Progenitor cell of endocrine pancreas (in vitro differentiated cells): ENCODE measurements around the gene NLRX1. TPM values are rescaled to one million over a fixed set of nuclear protein-coding genes. Genes with fewer than 3 reads are reported as not detected.

ENCODE experiments used
- DNase-seq: peaks from one replicate; pipeline ENCODE4 v3.0.0; 2021; ENCODE audit warnings: low spot score; ENCODE audit not compliant: unreplicated experiment
- H3K27ac Mint-ChIP-seq: 2 replicates; pipeline ENCODE4 v1.8.0; 2021; ENCODE audit warnings: mild to moderate bottlenecking, moderate library complexity, mixed read lengths
- H3K27me3 Mint-ChIP-seq: 2 replicates; pipeline ENCODE4 v1.8.0; 2021; ENCODE audit warnings: mixed read lengths
- H3K36me3 Mint-ChIP-seq: 2 replicates; pipeline ENCODE4 v1.8.0; 2022; ENCODE audit warnings: mixed read lengths; ENCODE audit not compliant: insufficient read depth
- H3K4me1 Mint-ChIP-seq: 2 replicates; pipeline ENCODE4 v1.8.0; 2021; ENCODE audit warnings: low read depth, mixed read lengths
- H3K4me3 Mint-ChIP-seq: 2 replicates; pipeline ENCODE4 v1.8.0; 2021; ENCODE audit warnings: low read depth, mild to moderate bottlenecking, moderate library complexity, mixed read lengths
- H3K9me3 Mint-ChIP-seq: 2 replicates; pipeline ENCODE4 v1.8.0; 2021; ENCODE audit warnings: low read depth, mixed read lengths
- total RNA-seq: library from RNA; stranded (reverse); gene quantifications from 2 replicates; pipeline ENCODE4 v1.2.1, GENCODE V29; 2021
- TF ChIP-seq, protein P1 (sequence below): fragments of 200-600 bp; sonication (generic); IDR thresholded peaks from one replicate; pipeline ENCODE4 v1.5.0; 2021; ENCODE audit warnings: antibody characterized with exemption, mild to moderate bottlenecking; ENCODE audit not compliant: unreplicated experiment

The NLRX1 gene
- total RNA-seq, 1 donor from 2014 or later, result 15.9 TPM

DNA sequence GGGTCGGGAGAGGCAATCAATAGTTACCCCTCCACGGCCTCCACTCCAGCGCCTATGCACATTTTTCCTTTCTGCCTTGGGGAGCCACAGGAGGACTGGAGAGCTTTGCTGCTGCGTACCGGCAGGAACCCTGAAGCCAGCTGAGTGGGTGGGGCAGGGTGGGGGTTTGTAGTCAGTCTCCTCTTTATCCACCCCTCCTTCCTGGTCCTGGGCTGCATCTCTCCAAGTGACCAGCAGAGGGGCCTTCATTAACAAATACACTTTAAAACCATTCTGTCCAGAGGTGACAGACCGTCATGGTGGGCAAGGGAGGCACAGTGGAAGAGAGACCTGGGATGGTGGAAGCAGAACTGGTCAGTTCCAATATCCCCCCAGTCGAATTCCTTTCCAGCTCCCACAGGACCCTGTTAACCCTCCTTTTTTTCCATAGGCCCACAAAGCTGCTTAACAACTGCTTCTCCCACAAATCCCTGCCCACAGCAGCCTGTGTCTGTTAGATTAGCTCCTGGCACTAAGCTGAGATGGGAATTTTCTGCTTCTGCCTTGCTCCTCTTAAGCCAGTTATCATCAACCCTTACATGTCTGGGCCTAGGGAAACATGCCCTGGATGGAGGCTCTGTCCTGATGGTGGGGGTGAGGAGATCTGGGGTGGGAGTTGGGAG lies 23.6 kb upstream of the NLRX1 start:
- TF ChIP-seq, protein P1, sequence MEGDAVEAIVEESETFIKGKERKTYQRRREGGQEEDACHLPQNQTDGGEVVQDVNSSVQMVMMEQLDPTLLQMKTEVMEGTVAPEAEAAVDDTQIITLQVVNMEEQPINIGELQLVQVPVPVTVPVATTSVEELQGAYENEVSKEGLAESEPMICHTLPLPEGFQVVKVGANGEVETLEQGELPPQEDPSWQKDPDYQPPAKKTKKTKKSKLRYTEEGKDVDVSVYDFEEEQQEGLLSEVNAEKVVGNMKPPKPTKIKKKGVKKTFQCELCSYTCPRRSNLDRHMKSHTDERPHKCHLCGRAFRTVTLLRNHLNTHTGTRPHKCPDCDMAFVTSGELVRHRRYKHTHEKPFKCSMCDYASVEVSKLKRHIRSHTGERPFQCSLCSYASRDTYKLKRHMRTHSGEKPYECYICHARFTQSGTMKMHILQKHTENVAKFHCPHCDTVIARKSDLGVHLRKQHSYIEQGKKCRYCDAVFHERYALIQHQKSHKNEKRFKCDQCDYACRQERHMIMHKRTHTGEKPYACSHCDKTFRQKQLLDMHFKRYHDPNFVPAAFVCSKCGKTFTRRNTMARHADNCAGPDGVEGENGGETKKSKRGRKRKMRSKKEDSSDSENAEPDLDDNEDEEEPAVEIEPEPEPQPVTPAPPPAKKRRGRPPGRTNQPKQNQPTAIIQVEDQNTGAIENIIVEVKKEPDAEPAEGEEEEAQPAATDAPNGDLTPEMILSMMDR, result peak; percentile 59
- no peaks in the 10 kb centered on the region for H3K9me3 Mint-ChIP-seq
- no peaks in the 10 kb centered on the region for H3K36me3 Mint-ChIP-seq
- peaks cover 49% of the 10 kb centered on the region for H3K27me3 Mint-ChIP-seq
- no peak overlapping the region for H3K27ac Mint-ChIP-seq
- no peak overlapping the region for H3K4me3 Mint-ChIP-seq
- DNase-seq, result peak; percentile 42
- H3K4me1 Mint-ChIP-seq, result no peaks in the 10 kb centered on the region

- Mint-ChIP-seq H3K4me3 (no peak overlapping the region), H3K4me1 (no peaks in the 10 kb centered on the region), H3K36me3 (no peaks in the 10 kb centered on the region), H3K27ac (no peak overlapping the region), H3K27me3 (peaks cover 55% of the 10 kb centered on the region), H3K9me3 (no peaks in the 10 kb centered on the region)
- no peak for DNase-seq
- TF ChIP-seq, protein P1, result no peak
These were observed 23.0 kb upstream of the NLRX1 start for GRCh38 chr11:119145551-119145950.

GRCh38 chr11:119147604-119148333 lies 20.8 kb upstream of the NLRX1 start:
- H3K9me3 Mint-ChIP-seq, result no peaks in the 10 kb centered on the region
- H3K36me3 Mint-ChIP-seq, result no peaks in the 10 kb centered on the region
- peaks cover 75% of the 10 kb centered on the region for H3K27me3 Mint-ChIP-seq
- no peaks in the 10 kb centered on the region for H3K4me1 Mint-ChIP-seq
- TF ChIP-seq, protein P1, result no peak
- no peak overlapping the region for H3K27ac Mint-ChIP-seq
- no peak for DNase-seq
- H3K4me3 Mint-ChIP-seq, result peak overlapping the region; percentile 41

DNA sequence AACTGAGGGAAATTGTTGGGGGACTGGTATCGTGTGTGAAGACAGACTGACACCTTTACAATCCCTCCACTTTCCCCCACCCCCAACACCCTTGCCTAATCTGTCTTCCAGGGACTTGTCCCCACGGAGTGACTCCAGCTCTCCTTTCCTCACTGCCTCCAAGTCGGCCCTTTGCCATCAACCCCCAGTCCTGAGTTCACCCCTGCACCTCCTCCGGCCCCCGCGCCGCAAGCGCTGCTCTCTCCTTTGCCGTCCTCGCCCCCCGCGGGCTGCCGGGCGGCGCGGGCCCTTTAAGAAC lies 19.9 kb upstream of the NLRX1 start:
- TF ChIP-seq, protein P1, result no peak
- H3K36me3 Mint-ChIP-seq, result no peaks in the 10 kb centered on the region
- no peaks in the 10 kb centered on the region for H3K9me3 Mint-ChIP-seq
- H3K27me3 Mint-ChIP-seq, result peaks cover 76% of the 10 kb centered on the region
- no peak overlapping the region for H3K27ac Mint-ChIP-seq
- no peak for DNase-seq
- no peaks in the 10 kb centered on the region for H3K4me1 Mint-ChIP-seq
- H3K4me3 Mint-ChIP-seq, result peak overlapping the region; percentile 61

DNA sequence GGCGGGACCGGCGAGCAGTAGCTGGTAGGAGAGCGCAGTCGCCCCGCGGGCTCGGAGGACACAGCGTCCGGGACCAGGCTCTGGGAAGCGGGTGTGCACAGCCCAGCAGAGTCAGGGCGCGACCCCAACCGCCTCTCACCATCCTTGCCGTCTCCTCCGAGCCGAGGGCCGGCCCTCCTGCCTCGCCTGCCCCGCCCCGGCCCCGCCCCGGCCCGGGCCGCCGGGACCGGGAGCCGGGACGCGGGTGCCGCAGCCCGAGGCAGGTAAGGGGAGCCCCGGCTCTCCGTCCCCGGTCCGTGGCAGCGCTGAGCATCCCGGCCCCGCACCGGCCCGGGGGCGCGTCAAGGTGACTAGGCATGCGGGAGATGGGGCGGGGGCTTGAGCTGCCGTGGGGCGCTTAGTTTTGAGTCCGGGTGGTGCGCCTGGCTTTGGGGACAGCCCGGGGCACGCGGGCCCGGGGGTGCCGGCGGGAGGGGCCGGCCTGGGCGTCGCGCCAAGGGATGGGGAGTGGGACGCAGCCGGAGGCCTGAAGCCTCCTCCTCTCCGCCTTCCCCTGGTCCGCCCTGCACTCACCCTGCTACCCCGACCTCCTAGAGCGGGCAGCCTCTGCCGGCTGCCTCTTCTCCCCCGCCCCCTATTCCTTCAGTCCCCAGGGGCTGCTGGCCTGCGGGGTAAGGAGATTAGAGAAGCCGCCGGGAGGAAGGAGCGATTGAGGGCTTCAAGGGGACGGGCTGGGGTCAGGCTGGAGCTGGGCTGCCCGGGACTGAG lies 19.3 kb upstream of the NLRX1 start, which contains the start of gene ABCG4:
Gene ABCG4 (plus strand): TSS at position 35 of the 768 bp plus-strand sequence. CDS start 914 bp downstream, outside the sequence.
- Mint-ChIP-seq H3K4me3 (peak within 1 kb of the TSS; percentile 66), H3K9me3 (no peaks in the 10 kb centered on the region), H3K36me3 (no peaks in the 10 kb centered on the region), H3K4me1 (no peaks in the 10 kb centered on the region), H3K27me3 (peaks cover 79% of the 10 kb centered on the region), H3K27ac (no peak within 1 kb of the TSS)
- DNase-seq, result no peak
- TF ChIP-seq, protein P1, result no peak
